Measurements from ENCODE around the gene ERVMER34-1. TPM values are rescaled to one million over a fixed set of nuclear protein-coding genes. Genes with fewer than 3 reads are reported as not detected.

Gene ERVMER34-1
- total RNA-seq, 1 experiment from 2014 or later: 0.67 TPM

DNA sequence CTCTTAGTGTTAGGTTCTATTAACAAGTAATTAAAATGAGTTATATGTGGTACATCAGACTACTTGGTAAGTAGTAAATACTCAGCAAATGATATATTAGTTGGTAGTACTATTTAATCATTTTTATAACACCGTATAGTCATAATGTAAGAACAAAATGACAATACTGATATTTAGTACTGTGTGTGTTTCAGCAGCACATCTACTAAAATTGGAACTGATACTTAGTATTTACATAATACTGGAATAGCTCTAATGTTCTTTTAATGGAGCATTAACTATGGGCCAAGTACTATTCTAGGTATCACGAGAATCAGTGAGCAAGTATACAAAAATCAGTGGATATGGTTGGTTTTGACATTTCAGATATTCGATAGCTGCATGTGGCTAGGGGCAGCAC lies 35.3 kb downstream of the ERVMER34-1 start:
- no peak overlapping the region for H3K27ac ChIP-seq (ENCODE audit: low read length)
- no peak for TF ChIP-seq TCF7L2 (IDR thresholded peaks at IDR 0.05; ENCODE audit: low read depth, low read length)
- TF ChIP-seq SIN3A (IDR thresholded peaks at IDR 0.05; ENCODE audit: borderline replicate concordance, insufficient read depth, low read depth, low read length): no peak
- TF ChIP-seq, protein P1, sequence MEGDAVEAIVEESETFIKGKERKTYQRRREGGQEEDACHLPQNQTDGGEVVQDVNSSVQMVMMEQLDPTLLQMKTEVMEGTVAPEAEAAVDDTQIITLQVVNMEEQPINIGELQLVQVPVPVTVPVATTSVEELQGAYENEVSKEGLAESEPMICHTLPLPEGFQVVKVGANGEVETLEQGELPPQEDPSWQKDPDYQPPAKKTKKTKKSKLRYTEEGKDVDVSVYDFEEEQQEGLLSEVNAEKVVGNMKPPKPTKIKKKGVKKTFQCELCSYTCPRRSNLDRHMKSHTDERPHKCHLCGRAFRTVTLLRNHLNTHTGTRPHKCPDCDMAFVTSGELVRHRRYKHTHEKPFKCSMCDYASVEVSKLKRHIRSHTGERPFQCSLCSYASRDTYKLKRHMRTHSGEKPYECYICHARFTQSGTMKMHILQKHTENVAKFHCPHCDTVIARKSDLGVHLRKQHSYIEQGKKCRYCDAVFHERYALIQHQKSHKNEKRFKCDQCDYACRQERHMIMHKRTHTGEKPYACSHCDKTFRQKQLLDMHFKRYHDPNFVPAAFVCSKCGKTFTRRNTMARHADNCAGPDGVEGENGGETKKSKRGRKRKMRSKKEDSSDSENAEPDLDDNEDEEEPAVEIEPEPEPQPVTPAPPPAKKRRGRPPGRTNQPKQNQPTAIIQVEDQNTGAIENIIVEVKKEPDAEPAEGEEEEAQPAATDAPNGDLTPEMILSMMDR (IDR thresholded peaks at IDR 0.05): no peak
- TF ChIP-seq, protein P2, sequence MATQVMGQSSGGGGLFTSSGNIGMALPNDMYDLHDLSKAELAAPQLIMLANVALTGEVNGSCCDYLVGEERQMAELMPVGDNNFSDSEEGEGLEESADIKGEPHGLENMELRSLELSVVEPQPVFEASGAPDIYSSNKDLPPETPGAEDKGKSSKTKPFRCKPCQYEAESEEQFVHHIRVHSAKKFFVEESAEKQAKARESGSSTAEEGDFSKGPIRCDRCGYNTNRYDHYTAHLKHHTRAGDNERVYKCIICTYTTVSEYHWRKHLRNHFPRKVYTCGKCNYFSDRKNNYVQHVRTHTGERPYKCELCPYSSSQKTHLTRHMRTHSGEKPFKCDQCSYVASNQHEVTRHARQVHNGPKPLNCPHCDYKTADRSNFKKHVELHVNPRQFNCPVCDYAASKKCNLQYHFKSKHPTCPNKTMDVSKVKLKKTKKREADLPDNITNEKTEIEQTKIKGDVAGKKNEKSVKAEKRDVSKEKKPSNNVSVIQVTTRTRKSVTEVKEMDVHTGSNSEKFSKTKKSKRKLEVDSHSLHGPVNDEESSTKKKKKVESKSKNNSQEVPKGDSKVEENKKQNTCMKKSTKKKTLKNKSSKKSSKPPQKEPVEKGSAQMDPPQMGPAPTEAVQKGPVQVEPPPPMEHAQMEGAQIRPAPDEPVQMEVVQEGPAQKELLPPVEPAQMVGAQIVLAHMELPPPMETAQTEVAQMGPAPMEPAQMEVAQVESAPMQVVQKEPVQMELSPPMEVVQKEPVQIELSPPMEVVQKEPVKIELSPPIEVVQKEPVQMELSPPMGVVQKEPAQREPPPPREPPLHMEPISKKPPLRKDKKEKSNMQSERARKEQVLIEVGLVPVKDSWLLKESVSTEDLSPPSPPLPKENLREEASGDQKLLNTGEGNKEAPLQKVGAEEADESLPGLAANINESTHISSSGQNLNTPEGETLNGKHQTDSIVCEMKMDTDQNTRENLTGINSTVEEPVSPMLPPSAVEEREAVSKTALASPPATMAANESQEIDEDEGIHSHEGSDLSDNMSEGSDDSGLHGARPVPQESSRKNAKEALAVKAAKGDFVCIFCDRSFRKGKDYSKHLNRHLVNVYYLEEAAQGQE (IDR thresholded peaks at IDR 0.05; ENCODE audit: insufficient read depth in 1 of 2, low read depth in 2 of 2, low read length in 1 of 2): no peak
- TF ChIP-seq POLR2AphosphoS5 (IDR thresholded peaks at IDR 0.05; ENCODE audit: low read depth, low read length): no peak
- no peak overlapping the region for H3K4me3 ChIP-seq (ENCODE audit: low read depth in 2 of 2, low read length in 2 of 2)
- intact Hi-C loops (cut with micrococcal nuclease; ENCODE audit: unreplicated experiment): no loop called here
- ChIA-PET POLR2A (no interaction called here), CTCF (no interaction called here)
- no peaks in the 10 kb centered on the region for H3K9me3 ChIP-seq (ENCODE audit: control insufficient read depth, insufficient read depth, low read depth, low read length)
- H3K4me1 ChIP-seq (ENCODE audit: control insufficient read depth, insufficient read depth, low read length): peaks cover 13% of the 10 kb centered on the region
- DNase-seq (ENCODE audit: low read depth, low spot score): no peak
- in situ Hi-C loops (cut with HindIII; ENCODE audit: low pct_unique_long_range_greater_than_20kb, low sequenced_read_pairs): no loop called here
- no peaks in the 10 kb centered on the region for H3K27me3 ChIP-seq (ENCODE audit: control insufficient read depth, insufficient read depth, low read length)
- peaks cover 14% of the 10 kb centered on the region for H3K36me3 ChIP-seq (ENCODE audit: control insufficient read depth, insufficient read depth, low read length)
- no TSS peak for BruUV-seq (replicated peaks)
- ATAC-seq: no peak

DNA sequence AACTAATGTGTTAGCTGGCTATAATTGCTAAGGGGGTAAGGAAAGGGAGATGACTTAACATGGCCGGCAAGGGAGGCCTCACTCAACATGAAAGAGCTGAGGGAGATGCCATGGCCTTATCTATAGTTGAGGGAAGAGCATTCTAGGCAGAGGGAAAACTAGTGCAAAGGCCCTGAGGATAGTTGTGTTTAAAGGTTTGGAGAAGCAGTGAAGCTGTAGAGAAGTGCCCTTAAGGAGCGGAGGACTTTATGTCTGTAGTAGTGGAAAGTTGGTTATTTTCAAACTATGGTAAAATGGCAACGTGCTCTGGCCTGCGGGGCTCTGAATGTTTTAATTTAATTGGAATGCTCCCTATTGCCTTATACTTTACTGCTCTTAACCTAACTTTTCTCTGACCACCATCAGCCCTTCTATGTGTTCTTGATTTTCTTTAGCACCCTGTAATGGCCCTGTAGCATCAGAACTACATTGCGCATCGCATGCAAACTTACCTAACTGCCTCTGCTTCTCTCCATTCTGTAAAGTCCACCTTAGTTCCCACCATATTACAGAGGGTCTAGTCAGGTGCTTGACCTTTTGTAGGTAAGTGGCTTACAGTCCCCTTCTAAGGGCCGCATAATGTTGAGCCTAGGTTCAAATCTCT lies 35.8 kb downstream of the ERVMER34-1 start:
- H3K27me3 ChIP-seq (ENCODE audit: control insufficient read depth, insufficient read depth, low read length): no peaks in the 10 kb centered on the region
- no peak overlapping the region for H3K27ac ChIP-seq (ENCODE audit: low read length)
- DNase-seq (ENCODE audit: low read depth, low spot score) (no peak), ATAC-seq (no peak)
- H3K36me3 ChIP-seq (ENCODE audit: control insufficient read depth, insufficient read depth, low read length): peaks cover 14% of the 10 kb centered on the region
- ChIA-PET CTCF (no interaction called here), POLR2A (no interaction called here)
- intact Hi-C loops (cut with micrococcal nuclease; ENCODE audit: unreplicated experiment) (no loop called here), in situ Hi-C loops (cut with HindIII; ENCODE audit: low pct_unique_long_range_greater_than_20kb, low sequenced_read_pairs) (no loop called here)
- BruUV-seq (replicated peaks): no TSS peak
- no peaks in the 10 kb centered on the region for H3K9me3 ChIP-seq (ENCODE audit: control insufficient read depth, insufficient read depth, low read depth, low read length)
- peaks cover 13% of the 10 kb centered on the region for H3K4me1 ChIP-seq (ENCODE audit: control insufficient read depth, insufficient read depth, low read length)
- no peak overlapping the region for H3K4me3 ChIP-seq (ENCODE audit: low read depth in 2 of 2, low read length in 2 of 2)
- TF ChIP-seq SIN3A (IDR thresholded peaks at IDR 0.05; ENCODE audit: borderline replicate concordance, insufficient read depth, low read depth, low read length): no peak
- TF ChIP-seq, protein P1 (IDR thresholded peaks at IDR 0.05): no peak

Measured in Panc1 (cell line).